Caco-2 (cell line): ENCODE measurements around the gene ZNF407. TPM values are rescaled to one million over a fixed set of nuclear protein-coding genes. Genes with fewer than 3 reads are reported as not detected.

Source experiments
- BruUV-seq: library from RNA; stranded (reverse); fragments of 400-500 nt; replicated peaks from 2 replicates; lab custom pipeline; 2021; lab: Mats Ljungman, UMichigan
- CTCF ChIA-PET: fragments of 300-600 bp; sonication (Branson Sonifier 250); formaldehyde crosslinking; loops from one replicate; lab custom pipeline; 2022; ENCODE audit warnings: antibody characterized with exemption; lab: Charles Lee
- POLR2A ChIA-PET: fragments of 300-600 bp; sonication (Branson Sonifier 250); formaldehyde crosslinking; loops from one replicate; lab custom pipeline; 2022; ENCODE audit warnings: antibody characterized with exemption; lab: Charles Lee
- DNase-seq, 2 experiments: peaks; one replicate each; pipeline versions ENCODE4 v3.0.0 to v3.0.0-alpha.2; 2020 to 2022
- H3K27me3 ChIP-seq: replicated peaks from 2 replicates; pipeline ENCODE4 v1.6.0; 2011; ENCODE audit warnings: low read length; ENCODE audit not compliant: control insufficient read depth, insufficient read depth
- H3K36me3 ChIP-seq: 2 replicates; pipeline ENCODE4 v1.5.1; 2011; ENCODE audit warnings: low read length; ENCODE audit not compliant: control insufficient read depth, insufficient read depth
- H3K4me1 ChIP-seq: fragments of 250-450 bp; sonication (Bioruptor Pico); 2 replicates; pipeline ENCODE4 v1.5.1; 2020; ENCODE audit warnings: mild to moderate bottlenecking
- H3K4me3 ChIP-seq: 2 replicates; pipeline ENCODE4 v1.5.1; 2011; ENCODE audit warnings: low read depth, mild to moderate bottlenecking, control low read depth, low read length
- H3K9me3 ChIP-seq: fragments of 250-450 bp; sonication (Bioruptor Pico); 2 replicates; pipeline ENCODE4 v1.5.1; 2020; ENCODE audit warnings: mild to moderate bottlenecking, moderate library complexity
- H3K27ac Mint-ChIP-seq: one replicate; pipeline ENCODE4 v1.8.0; 2022; ENCODE audit warnings: mixed read lengths; ENCODE audit not compliant: unreplicated experiment
- H3K27me3 Mint-ChIP-seq: one replicate; pipeline ENCODE4 v1.8.0; 2022; ENCODE audit warnings: mixed read lengths; ENCODE audit not compliant: insufficient read depth, unreplicated experiment
- H3K36me3 Mint-ChIP-seq: one replicate; pipeline ENCODE4 v1.8.0; 2022; ENCODE audit warnings: mild to moderate bottlenecking, mixed read lengths; ENCODE audit not compliant: insufficient read depth, unreplicated experiment
- H3K4me1 Mint-ChIP-seq: one replicate; pipeline ENCODE4 v1.8.0; 2022; ENCODE audit warnings: low read depth, mixed read lengths; ENCODE audit not compliant: unreplicated experiment
- H3K4me3 Mint-ChIP-seq: one replicate; pipeline ENCODE4 v1.8.0; 2022; ENCODE audit warnings: mild to moderate bottlenecking, moderate library complexity, mixed read lengths; ENCODE audit not compliant: unreplicated experiment
- H3K9me3 Mint-ChIP-seq: one replicate; pipeline ENCODE4 v1.8.0; 2022; ENCODE audit warnings: mixed read lengths; ENCODE audit not compliant: unreplicated experiment
- intact Hi-C: fragments of 100-400 bp; cut with micrococcal nuclease; formaldehyde crosslinking; loops from one replicate; pipeline ENCODE4 v1.10.0; 2022; ENCODE audit not compliant: unreplicated experiment
- total RNA-seq: library from RNA; stranded (reverse); gene quantifications from 2 replicates; pipeline ENCODE4 v1.2.3, GENCODE V29; 2022
- TF ChIP-seq, protein P1 (sequence below), 2 experiments: fragments of 200-600 bp in 1 of 2; IDR thresholded peaks; 1 replicate in 1 of 2; 2 replicates in 1 of 2; pipeline versions ENCODE4 v1.5.1 to v1.8.0; 2011 to 2022; ENCODE audit warnings: antibody characterized with exemption in 1 of 2, control low read depth in 1 of 2, inconsistent platforms in 1 of 2, low read depth in 1 of 2, low read length in 1 of 2, mild to moderate bottlenecking in 1 of 2, moderate library complexity in 1 of 2; ENCODE audit not compliant: insufficient read depth in 1 of 2, severe bottlenecking in 1 of 2, unreplicated experiment in 1 of 2

The ZNF407 gene
- total RNA-seq, 1 experiment from 2014 or later: 4.7 TPM

DNA sequence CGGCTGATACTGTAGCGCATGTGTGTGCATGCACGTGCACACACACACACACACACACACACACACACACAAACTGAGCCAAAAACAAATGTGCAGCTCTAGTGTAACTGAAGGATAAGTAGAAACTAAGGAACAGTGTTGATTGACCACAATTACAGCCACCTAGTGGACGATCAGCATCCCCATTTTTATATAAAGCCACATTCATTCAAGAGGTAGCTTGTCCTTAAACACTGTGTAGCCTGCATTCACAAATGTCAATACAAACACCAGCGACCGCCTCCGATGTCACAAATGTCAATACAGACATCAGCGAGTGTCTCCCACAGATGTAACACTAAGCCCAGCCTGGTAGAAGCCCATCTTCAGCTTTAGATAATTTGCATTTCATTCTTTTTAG is 443.9 kb downstream of the ZNF407 start:
- CTCF ChIA-PET: interaction anchor here (0.7 kb wide), 2 partner anchors 75 to 231 kb away, joined by 3 to 5 read pairs; no protein-coding TSS in a partner anchor
- POLR2A ChIA-PET: no interaction called here
- H3K36me3 ChIP-seq: no peaks in the 10 kb centered on the region
- Mint-ChIP-seq H3K27ac (no peak overlapping the region), H3K9me3 (no peaks in the 10 kb centered on the region), H3K4me1 (no peaks in the 10 kb centered on the region), H3K4me3 (no peak overlapping the region), H3K27me3 (no peaks in the 10 kb centered on the region), H3K36me3 (no peaks in the 10 kb centered on the region)
- no peaks in the 10 kb centered on the region for H3K27me3 ChIP-seq
- no TSS peak for BruUV-seq
- H3K4me1 ChIP-seq: no peaks in the 10 kb centered on the region
- intact Hi-C loops: loop anchor here (10.0 kb wide), 1 partner anchor 387 kb away; no protein-coding TSS in a partner anchor
- TF ChIP-seq, protein P1, sequence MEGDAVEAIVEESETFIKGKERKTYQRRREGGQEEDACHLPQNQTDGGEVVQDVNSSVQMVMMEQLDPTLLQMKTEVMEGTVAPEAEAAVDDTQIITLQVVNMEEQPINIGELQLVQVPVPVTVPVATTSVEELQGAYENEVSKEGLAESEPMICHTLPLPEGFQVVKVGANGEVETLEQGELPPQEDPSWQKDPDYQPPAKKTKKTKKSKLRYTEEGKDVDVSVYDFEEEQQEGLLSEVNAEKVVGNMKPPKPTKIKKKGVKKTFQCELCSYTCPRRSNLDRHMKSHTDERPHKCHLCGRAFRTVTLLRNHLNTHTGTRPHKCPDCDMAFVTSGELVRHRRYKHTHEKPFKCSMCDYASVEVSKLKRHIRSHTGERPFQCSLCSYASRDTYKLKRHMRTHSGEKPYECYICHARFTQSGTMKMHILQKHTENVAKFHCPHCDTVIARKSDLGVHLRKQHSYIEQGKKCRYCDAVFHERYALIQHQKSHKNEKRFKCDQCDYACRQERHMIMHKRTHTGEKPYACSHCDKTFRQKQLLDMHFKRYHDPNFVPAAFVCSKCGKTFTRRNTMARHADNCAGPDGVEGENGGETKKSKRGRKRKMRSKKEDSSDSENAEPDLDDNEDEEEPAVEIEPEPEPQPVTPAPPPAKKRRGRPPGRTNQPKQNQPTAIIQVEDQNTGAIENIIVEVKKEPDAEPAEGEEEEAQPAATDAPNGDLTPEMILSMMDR (IDR thresholded peaks at IDR 0.05; ENCODE audit: insufficient read depth in 1 of 2, low read depth in 1 of 2, low read length in 1 of 2, severe bottlenecking in 1 of 2, unreplicated experiment in 1 of 2): no peak
- no peak for DNase-seq
- no peaks in the 10 kb centered on the region for H3K9me3 ChIP-seq
- no peak overlapping the region for H3K4me3 ChIP-seq

DNA sequence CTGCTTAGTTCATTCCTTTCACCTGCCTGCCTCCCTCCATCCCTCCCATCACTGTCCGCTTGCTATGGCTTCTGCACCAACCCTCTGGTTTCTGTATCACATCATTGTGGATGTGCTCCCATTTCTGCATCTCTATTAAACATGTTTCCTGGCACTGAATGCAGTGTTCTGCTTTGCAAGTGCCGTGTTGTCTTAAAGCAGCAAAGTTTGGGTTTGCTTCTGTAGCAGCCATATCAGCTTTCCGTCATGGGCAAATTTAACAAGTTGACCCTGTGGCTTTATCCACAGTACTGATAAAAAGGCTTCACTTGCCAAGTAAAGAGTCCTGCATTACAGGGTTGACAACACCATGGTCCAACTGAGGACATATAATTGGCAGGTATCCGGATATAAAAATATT is 445.8 kb downstream of the ZNF407 start:
- Histone ChIP-seq H3K36me3 (no peaks in the 10 kb centered on the region), H3K4me1 (no peaks in the 10 kb centered on the region), H3K27me3 (no peaks in the 10 kb centered on the region), H3K4me3 (no peak overlapping the region), H3K9me3 (no peaks in the 10 kb centered on the region)
- H3K4me1 Mint-ChIP-seq: no peaks in the 10 kb centered on the region
- H3K36me3 Mint-ChIP-seq: no peaks in the 10 kb centered on the region
- no peak for DNase-seq
- intact Hi-C loops: loop anchor here (10.0 kb wide), 1 partner anchor 389 kb away; no protein-coding TSS in a partner anchor
- POLR2A ChIA-PET: no interaction called here
- H3K27ac Mint-ChIP-seq: no peak overlapping the region
- CTCF ChIA-PET: no interaction called here
- TF ChIP-seq, protein P1 (IDR thresholded peaks at IDR 0.05; ENCODE audit: insufficient read depth in 1 of 2, low read depth in 1 of 2, low read length in 1 of 2, severe bottlenecking in 1 of 2, unreplicated experiment in 1 of 2): no peak
- no peak overlapping the region for H3K4me3 Mint-ChIP-seq
- no TSS peak for BruUV-seq
- H3K27me3 Mint-ChIP-seq: no peaks in the 10 kb centered on the region
- no peaks in the 10 kb centered on the region for H3K9me3 Mint-ChIP-seq

DNA sequence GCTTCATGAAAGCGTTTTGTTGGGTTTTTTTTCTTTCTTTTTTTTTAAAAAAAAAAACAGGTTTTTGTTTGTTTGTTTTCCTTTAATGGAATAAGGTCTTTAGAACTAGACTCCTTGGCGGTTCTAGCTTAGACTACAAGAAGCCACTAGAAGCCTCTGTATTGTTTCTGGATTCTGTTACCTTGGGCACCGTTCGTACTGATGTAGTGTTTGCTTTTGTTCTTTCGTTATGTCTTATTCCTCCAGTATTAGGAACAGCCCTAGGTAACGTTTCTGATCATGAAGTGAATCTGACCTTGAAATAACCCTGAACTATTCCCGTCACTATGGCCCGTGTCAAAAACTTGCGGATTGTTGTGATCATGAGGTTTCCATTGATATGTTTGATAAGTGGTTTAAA is 446.6 kb downstream of the ZNF407 start:
- Histone ChIP-seq H3K36me3 (no peaks in the 10 kb centered on the region), H3K27me3 (no peaks in the 10 kb centered on the region), H3K9me3 (no peaks in the 10 kb centered on the region), H3K4me1 (no peaks in the 10 kb centered on the region), H3K4me3 (no peak overlapping the region)
- no peaks in the 10 kb centered on the region for H3K4me1 Mint-ChIP-seq
- ChIA-PET POLR2A (no interaction called here), CTCF (no interaction called here)
- no peak for DNase-seq
- TF ChIP-seq, protein P1 (IDR thresholded peaks at IDR 0.05; ENCODE audit: insufficient read depth in 1 of 2, low read depth in 1 of 2, low read length in 1 of 2, severe bottlenecking in 1 of 2, unreplicated experiment in 1 of 2): no peak
- H3K27me3 Mint-ChIP-seq: no peaks in the 10 kb centered on the region
- no TSS peak for BruUV-seq
- no peaks in the 10 kb centered on the region for H3K9me3 Mint-ChIP-seq
- intact Hi-C loops: loop anchor here (10.0 kb wide), 1 partner anchor 389 kb away; no protein-coding TSS in a partner anchor
- H3K27ac Mint-ChIP-seq: no peak overlapping the region
- H3K36me3 Mint-ChIP-seq: no peaks in the 10 kb centered on the region
- no peak overlapping the region for H3K4me3 Mint-ChIP-seq
